Measurements from ENCODE around the gene DTWD2.

DNA sequence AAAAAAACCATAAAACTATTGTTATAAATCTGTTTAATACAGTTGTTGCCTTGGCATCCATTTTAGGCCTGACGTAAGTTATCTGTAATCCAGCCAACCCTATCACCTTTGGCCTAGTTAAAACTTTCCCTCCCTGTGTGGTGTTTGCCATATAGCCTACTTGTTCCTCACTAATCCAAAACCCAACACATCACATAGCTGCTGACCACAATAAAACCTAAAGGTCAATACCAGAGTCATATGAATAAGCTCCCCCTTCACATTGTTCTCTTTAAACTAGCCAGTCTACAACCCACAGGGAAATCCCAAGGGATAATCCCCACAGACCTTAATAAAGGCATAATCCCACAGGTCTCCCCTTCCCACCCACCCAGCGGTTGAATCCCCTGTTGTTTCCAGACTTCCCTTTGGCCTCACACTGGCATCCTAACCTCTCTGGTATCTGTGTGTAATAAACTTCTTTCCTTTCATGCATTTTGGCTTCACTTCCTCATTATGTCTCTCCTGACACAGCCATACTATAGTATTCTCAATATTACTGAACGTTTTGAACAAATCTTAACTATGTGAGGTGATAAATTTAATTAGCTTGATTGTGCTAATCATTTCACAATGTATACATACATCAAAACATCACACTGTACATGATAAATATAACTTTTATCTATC lies 50.8 kb downstream of the DTWD2 start:
- TF ChIP-seq, protein P1, sequence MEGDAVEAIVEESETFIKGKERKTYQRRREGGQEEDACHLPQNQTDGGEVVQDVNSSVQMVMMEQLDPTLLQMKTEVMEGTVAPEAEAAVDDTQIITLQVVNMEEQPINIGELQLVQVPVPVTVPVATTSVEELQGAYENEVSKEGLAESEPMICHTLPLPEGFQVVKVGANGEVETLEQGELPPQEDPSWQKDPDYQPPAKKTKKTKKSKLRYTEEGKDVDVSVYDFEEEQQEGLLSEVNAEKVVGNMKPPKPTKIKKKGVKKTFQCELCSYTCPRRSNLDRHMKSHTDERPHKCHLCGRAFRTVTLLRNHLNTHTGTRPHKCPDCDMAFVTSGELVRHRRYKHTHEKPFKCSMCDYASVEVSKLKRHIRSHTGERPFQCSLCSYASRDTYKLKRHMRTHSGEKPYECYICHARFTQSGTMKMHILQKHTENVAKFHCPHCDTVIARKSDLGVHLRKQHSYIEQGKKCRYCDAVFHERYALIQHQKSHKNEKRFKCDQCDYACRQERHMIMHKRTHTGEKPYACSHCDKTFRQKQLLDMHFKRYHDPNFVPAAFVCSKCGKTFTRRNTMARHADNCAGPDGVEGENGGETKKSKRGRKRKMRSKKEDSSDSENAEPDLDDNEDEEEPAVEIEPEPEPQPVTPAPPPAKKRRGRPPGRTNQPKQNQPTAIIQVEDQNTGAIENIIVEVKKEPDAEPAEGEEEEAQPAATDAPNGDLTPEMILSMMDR (IDR thresholded peaks at IDR 0.05) = no peak
- no peak for TF ChIP-seq POLR2A (IDR thresholded peaks at IDR 0.05; ENCODE audit: low read depth)
- TF ChIP-seq POLR2AphosphoS5 (IDR thresholded peaks at IDR 0.05) = no peak

Measured in esophagus muscularis mucosa (tissue), 3 donors.